Heart left ventricle (tissue), 16 donors: ENCODE results near the gene KIF16B. TPM values are rescaled to one million over a fixed set of nuclear protein-coding genes. Genes with fewer than 3 reads are reported as not detected.

ENCODE experiments used
- ATAC-seq, 4 donors: fragments of 200-7000 bp; cut with Tn5 transposase; one replicate each; pipeline ENCODE4 v1.9.1; 2020 to 2022; ENCODE audit warnings: moderate library complexity in 4 of 4, mild to moderate bottlenecking in 3 of 4, moderate number of reproducible peaks in 1 of 4
- DNase-seq, 5 donors: peaks; one replicate each; pipeline ENCODE4 v3.0.0-alpha.2; 2020
- H3K27ac ChIP-seq, 12 donors: fragments of 200-600 bp; sonication (generic) in 4 of 12; one replicate each; pipeline versions ENCODE4 v1.5.0 to v1.8.0; 2016 to 2022; ENCODE audit warnings: mild to moderate bottlenecking in 2 of 12
- H3K27me3 ChIP-seq, 9 donors: fragments of 200-600 bp; sonication (generic) in 2 of 9; one replicate each; pipeline versions ENCODE4 v1.5.1 to v1.8.0; 2016 to 2022; ENCODE audit warnings: mild to moderate bottlenecking in 3 of 9
- H3K36me3 ChIP-seq, 9 donors: fragments of 200-600 bp; sonication (generic) in 2 of 9; one replicate each; pipeline versions ENCODE4 v1.5.0 to v1.8.0; 2018 to 2022; ENCODE audit warnings: mild to moderate bottlenecking in 2 of 9
- H3K4me1 ChIP-seq, 12 donors: fragments of 200-600 bp; sonication (generic) in 4 of 12; one replicate each; pipeline versions ENCODE4 v1.5.0 to v1.8.0; 2016 to 2022; ENCODE audit warnings: mild to moderate bottlenecking in 3 of 12
- H3K4me3 ChIP-seq, 12 donors: fragments of 200-600 bp; sonication (generic) in 4 of 12; one replicate each; pipeline versions ENCODE4 v1.5.0 to v1.8.0; 2017 to 2022; ENCODE audit warnings: mild to moderate bottlenecking in 9 of 12, moderate library complexity in 4 of 12
- H3K9me3 ChIP-seq, 12 donors: fragments of 200-600 bp; sonication (generic) in 4 of 12; one replicate each; pipeline versions ENCODE4 v1.5.0 to v1.8.0; 2016 to 2022; ENCODE audit warnings: mild to moderate bottlenecking in 1 of 12
- POLR2A ChIP-seq, 2 donors: fragments of 450-650 bp; IDR thresholded peaks; one replicate each; pipeline ENCODE4 v1.6.1; 2017; ENCODE audit warnings: antibody characterized with exemption in 2 of 2, mild to moderate bottlenecking in 2 of 2, moderate library complexity in 2 of 2
- WGBS, 4 donors: extraction: QIAGEN DNeasy Blood & Tissue Kit in 2 of 4; methylation state at CpG; one replicate each; pipeline versions ENCODE4 v1.1.5 to v1.1.7; 2013 to 2018; 5-methylcytosine and 5-hydroxymethylcytosine counted together
- intact Hi-C, 10 donors: fragments of 100-400 bp; cut with DNase I; formaldehyde crosslinking; loops; one replicate each; pipeline versions ENCODE4 v1.11.1 to v1.14.2; 2022
- polyA plus RNA-seq, 2 donors: library from polyadenylated mRNA; stranded (reverse); fragments of 200-250 nt; gene quantifications; one replicate each; pipeline ENCODE4 v1.2.3, GENCODE V29; 2013
- total RNA-seq, 9 donors: library from RNA; depleted of rRNA in 2 of 9; stranded (reverse); fragments of >200 nt in 2 of 9; fragmentation: NEBNext Ultra II Directional in 3 of 9; extraction: Animal tissue kit (Norgen Biotek cat#: 25700) in 3 of 9; gene quantifications; one replicate each; pipeline versions ENCODE4 v1.1.0 to v1.2.4, GENCODE V29; 2016 to 2023
- TF ChIP-seq, protein P1 (sequence below), 12 donors: fragments of 200-600 bp; sonication (generic) in 4 of 12; IDR thresholded peaks; one replicate each; pipeline versions ENCODE4 v1.5.0 to v1.8.0; 2018 to 2022; ENCODE audit warnings: antibody characterized with exemption in 12 of 12, mild to moderate bottlenecking in 5 of 12
- donor health status: ischemic (EF 13 %, LVEDD 7.1; RV severe dilation, severe dysfunction).
- donor health status: healthy with polysubstance abuse.
- donor health status: DM: no; HTN: yes; CAD: no.
- donor health status: DM: no; HTN: no; CAD: no.
- donor health status: ischemic (EF 25% LVEDD 6.9; RV normal size, moderate dysfunction).
- donor health status: ischemic (EF 25% LVEDD 5.7; RV mildly dilated, moderate dysfunction).
- donor health status: healthy.
- donor health status: DM: yes; HTN: yes; CAD: no.
- donor health status: ischemic (EF 35%, LVEDD 5.7; RV mildly dilated, moderate dysfunction).
- donor health status: nonischemic (EF 11% LVEDD 7.7; RV severe dilation, severe dysfunction).
- donor health status: DM: yes; HTN: yes; CAD: no.
- donor health status: PGD.
- donor health status: ischemic (EF 29% LVEDD 5.4; RV normal size, mild dysfunction).
- donor health status: nonischemic (EF 23%, LVEDD 6.1; RV moderate dilation, normal function).

KIF16B gene
- total and polyA plus RNA-seq, 11 donors: 8.8 to 31.8 (median 17.8) TPM

DNA sequence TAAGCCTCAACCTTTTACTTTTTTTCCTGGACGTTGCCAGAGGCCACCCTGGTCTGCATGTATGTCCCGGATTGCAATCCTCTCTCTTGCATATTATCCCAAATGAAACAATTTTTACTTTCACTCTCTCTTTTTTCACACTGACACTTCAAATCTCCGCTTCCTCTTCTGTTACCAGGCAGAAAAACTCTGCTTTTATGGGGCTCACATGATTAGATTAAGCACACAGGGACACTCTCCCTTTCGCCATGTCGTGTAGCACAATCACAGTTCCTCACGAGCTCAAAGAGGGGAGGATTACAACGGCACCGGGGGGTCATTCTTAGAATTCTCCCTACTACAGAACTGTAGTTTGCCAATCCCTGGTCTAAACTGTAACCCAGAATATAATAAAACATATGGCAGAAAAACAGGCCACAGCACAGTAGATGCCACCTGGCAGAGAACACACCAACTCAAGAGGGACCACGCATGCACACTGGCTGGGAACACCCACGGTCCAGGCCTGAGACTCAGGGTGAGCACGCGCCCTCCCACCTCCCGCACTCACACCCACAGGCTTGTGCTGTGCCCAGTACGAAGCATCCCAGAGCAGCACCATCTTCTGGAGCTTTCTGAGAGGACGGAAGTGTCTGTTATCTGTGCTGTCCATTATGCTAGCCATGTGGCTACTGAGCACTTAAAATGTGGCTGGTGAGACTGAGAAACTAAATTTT, 288.7 kb downstream of the KIF16B start:
- Histone ChIP-seq H3K27ac (no peak overlapping the region), H3K27me3 (no peaks in the 10 kb centered on the region), H3K36me3 (peaks cover 0 to 7% (median 0%) of the 10 kb centered on the region in 9 donors), H3K9me3 (no peaks in the 10 kb centered on the region), H3K4me3 (no peak overlapping the region), H3K4me1 (peaks cover 0 to 5% (median 0%) of the 10 kb centered on the region in 12 donors)
- no peak for TF ChIP-seq POLR2A (IDR thresholded peaks at IDR 0.05)
- TF ChIP-seq, protein P1, sequence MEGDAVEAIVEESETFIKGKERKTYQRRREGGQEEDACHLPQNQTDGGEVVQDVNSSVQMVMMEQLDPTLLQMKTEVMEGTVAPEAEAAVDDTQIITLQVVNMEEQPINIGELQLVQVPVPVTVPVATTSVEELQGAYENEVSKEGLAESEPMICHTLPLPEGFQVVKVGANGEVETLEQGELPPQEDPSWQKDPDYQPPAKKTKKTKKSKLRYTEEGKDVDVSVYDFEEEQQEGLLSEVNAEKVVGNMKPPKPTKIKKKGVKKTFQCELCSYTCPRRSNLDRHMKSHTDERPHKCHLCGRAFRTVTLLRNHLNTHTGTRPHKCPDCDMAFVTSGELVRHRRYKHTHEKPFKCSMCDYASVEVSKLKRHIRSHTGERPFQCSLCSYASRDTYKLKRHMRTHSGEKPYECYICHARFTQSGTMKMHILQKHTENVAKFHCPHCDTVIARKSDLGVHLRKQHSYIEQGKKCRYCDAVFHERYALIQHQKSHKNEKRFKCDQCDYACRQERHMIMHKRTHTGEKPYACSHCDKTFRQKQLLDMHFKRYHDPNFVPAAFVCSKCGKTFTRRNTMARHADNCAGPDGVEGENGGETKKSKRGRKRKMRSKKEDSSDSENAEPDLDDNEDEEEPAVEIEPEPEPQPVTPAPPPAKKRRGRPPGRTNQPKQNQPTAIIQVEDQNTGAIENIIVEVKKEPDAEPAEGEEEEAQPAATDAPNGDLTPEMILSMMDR (IDR thresholded peaks at IDR 0.05): no peak
- intact Hi-C loops: no loop called here
- ATAC-seq (no peak), DNase-seq (no peak)
- 87 to 90% (median 89%) methylated on average over 15 of the region's 15 CpGs for WGBS, 4 donors

DNA sequence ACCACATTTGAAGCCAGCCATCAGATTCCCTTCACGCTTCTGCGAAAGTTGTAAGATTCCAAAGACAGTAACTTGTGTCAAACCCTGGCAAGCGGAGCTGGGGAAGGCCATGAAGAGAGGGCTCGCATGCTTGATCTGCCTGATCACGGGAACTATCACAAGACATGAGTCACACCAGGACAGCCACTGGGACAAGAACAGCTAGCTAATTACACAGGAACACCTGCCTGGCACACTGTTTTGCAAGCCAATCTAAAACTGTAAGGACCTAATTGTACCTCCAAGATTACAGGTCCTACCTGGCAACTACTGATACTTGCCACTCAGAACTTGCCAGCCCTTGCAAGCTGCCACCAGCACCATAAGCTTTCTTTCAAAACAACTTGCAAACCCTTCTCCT, 289.3 kb downstream of the KIF16B start:
- WGBS, 4 donors: 80 to 87% (median 84%) methylated on average over 5 of the region's 5 CpGs
- H3K9me3 ChIP-seq: no peaks in the 10 kb centered on the region
- TF ChIP-seq, protein P1 (IDR thresholded peaks at IDR 0.05): no peak
- no peak for TF ChIP-seq POLR2A (IDR thresholded peaks at IDR 0.05)
- intact Hi-C loops: no loop called here
- no peak overlapping the region for H3K27ac ChIP-seq
- ATAC-seq: peak in 1 of 4 donors; percentile 34
- no peak for DNase-seq
- peaks cover 0 to 7% (median 0%) of the 10 kb centered on the region in 9 donors for H3K36me3 ChIP-seq
- no peak overlapping the region for H3K4me3 ChIP-seq
- peaks cover 0 to 5% (median 0%) of the 10 kb centered on the region in 12 donors for H3K4me1 ChIP-seq
- H3K27me3 ChIP-seq: no peaks in the 10 kb centered on the region

DNA sequence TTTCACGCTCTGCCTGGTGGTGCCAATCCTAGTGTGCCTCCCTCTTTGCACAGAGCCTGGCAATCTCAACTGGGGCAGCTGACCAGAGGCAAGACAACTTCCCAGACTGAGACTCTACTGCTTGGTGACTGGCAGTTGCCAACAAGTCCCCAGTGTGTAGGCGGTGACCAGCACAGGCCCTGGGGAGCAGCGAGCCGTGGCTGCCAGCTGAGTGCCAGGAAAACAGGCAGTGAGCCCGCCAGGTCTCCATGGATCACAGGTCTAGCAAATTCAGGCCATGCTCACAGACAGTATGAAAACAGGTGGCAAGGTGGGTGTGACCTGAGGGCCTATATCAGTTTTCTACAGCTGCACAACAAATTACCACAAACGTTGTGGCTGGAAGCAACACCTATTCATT, 289.9 kb downstream of the KIF16B start:
- intact Hi-C loops: no loop called here
- no peak for DNase-seq
- no peak overlapping the region for H3K27ac ChIP-seq
- peaks cover 0 to 7% (median 0%) of the 10 kb centered on the region in 9 donors for H3K36me3 ChIP-seq
- no peak for ATAC-seq
- H3K4me1 ChIP-seq: peaks cover 0 to 5% (median 0%) of the 10 kb centered on the region in 12 donors
- whole genome bisulfite sequencing, 4 donors: 90 to 98% (median 95%) methylated on average over 5 to 6 of the region's 6 CpGs
- no peak overlapping the region for H3K4me3 ChIP-seq
- H3K9me3 ChIP-seq: no peaks in the 10 kb centered on the region
- H3K27me3 ChIP-seq: no peaks in the 10 kb centered on the region
- TF ChIP-seq, protein P1 (IDR thresholded peaks at IDR 0.05): no peak
- TF ChIP-seq POLR2A (IDR thresholded peaks at IDR 0.05): no peak

DNA sequence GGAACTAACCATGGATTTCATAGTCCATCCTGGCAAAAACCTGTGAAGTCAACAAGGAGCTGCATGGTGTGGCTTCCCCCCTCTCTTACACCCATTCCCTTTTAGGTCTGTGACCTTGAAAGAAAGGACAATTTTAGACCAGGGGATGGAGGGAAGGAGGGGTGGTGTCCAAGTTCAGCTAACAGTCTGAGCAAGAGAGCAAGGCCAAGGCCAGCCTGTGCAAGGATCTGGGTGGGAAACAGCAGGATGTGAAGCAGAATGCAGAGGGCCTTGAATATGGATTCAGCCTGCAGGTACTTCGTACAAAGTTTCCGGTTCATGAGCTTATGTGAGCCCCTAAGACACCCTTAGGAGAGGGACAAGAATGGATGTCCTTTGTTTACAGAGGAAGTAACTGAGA, 293.0 kb downstream of the KIF16B start:
- peaks cover 0 to 5% (median 0%) of the 10 kb centered on the region in 12 donors for H3K4me1 ChIP-seq
- WGBS, 4 donors: 91 to 96% (median 94%) methylated on average over 2 of the region's 2 CpGs
- intact Hi-C loops: no loop called here
- H3K27me3 ChIP-seq: no peaks in the 10 kb centered on the region
- no peaks in the 10 kb centered on the region for H3K9me3 ChIP-seq
- DNase-seq: no peak
- TF ChIP-seq POLR2A (IDR thresholded peaks at IDR 0.05): no peak
- TF ChIP-seq, protein P1 (IDR thresholded peaks at IDR 0.05): no peak
- ATAC-seq: no peak
- no peak overlapping the region for H3K27ac ChIP-seq
- peaks cover 0 to 2% (median 0%) of the 10 kb centered on the region in 9 donors for H3K36me3 ChIP-seq
- H3K4me3 ChIP-seq: no peak overlapping the region
